HEK293 (cell line): Measurements from ENCODE around the gene PRKAG2.

ENCODE experiments used
- CTCF ChIP-seq: fragments of 450-650 bp; formaldehyde crosslinking; IDR thresholded peaks from 2 replicates; pipeline ENCODE4 v1.5.1; 2016; ENCODE audit warnings: missing biosample characterization, missing genetic modification characterization
- ZNF37A ChIP-seq: fragments of 450-650 bp; IDR thresholded peaks from 2 replicates; pipeline ENCODE4 v1.5.1; 2018; ENCODE audit warnings: missing biosample characterization, missing genetic modification characterization

GRCh38 chr7:151592868-151593486, 283.9 kb downstream of the PRKAG2 start:
- no peak for TF ChIP-seq CTCF
- no peak for TF ChIP-seq ZNF37A (tag by site-specific recombination)
